Stomach (tissue), 4 donors: ENCODE measurements around the gene ANKS1B.

Source experiments
- POLR2A ChIP-seq, 4 donors: fragments of 450-650 bp; IDR thresholded peaks; one replicate each; pipeline ENCODE4 v1.6.1; 2016; ENCODE audit warnings: antibody characterized with exemption in 4 of 4, control low read depth in 2 of 4, mild to moderate bottlenecking in 1 of 4, moderate library complexity in 1 of 4
- POLR2AphosphoS5 ChIP-seq, 3 donors: sonication (generic); formaldehyde crosslinking; IDR thresholded peaks; one replicate each; pipeline ENCODE4 v1.6.1; 2016; ENCODE audit warnings: antibody characterized with exemption in 3 of 3
- TF ChIP-seq, protein P1 (sequence below), 7 experiments: fragments of 450-650 bp in 4 of 7; fragments of 200-600 bp in 3 of 7; sonication (generic) in 3 of 7; IDR thresholded peaks; one replicate each; pipeline ENCODE4 v1.5.1; 2016 to 2019; ENCODE audit warnings: antibody characterized with exemption in 7 of 7, control low read depth in 2 of 7, mild to moderate bottlenecking in 1 of 7

DNA sequence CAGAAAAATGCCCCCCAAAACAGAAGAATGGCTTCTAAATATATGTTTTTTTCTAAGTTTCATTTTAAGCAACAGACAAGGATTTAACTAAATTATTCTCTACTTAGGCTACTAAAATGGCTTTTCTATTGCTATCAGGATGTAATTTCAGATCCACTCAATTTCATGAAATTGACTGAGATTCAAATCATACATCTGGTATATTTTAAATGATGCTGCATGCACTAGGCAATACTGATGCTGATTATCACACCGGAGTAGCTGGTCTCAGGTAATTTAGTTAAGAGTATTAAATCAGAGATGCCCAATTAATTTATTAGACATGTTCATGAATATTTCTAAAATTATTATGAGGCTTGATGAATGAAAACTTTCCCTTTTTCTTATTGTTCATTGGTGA, 1188.0 kb downstream of the ANKS1B start:
- TF ChIP-seq, protein P1, sequence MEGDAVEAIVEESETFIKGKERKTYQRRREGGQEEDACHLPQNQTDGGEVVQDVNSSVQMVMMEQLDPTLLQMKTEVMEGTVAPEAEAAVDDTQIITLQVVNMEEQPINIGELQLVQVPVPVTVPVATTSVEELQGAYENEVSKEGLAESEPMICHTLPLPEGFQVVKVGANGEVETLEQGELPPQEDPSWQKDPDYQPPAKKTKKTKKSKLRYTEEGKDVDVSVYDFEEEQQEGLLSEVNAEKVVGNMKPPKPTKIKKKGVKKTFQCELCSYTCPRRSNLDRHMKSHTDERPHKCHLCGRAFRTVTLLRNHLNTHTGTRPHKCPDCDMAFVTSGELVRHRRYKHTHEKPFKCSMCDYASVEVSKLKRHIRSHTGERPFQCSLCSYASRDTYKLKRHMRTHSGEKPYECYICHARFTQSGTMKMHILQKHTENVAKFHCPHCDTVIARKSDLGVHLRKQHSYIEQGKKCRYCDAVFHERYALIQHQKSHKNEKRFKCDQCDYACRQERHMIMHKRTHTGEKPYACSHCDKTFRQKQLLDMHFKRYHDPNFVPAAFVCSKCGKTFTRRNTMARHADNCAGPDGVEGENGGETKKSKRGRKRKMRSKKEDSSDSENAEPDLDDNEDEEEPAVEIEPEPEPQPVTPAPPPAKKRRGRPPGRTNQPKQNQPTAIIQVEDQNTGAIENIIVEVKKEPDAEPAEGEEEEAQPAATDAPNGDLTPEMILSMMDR (IDR thresholded peaks at IDR 0.05), result no peak
- no peak for TF ChIP-seq POLR2A (IDR thresholded peaks at IDR 0.05)
- TF ChIP-seq POLR2AphosphoS5 (IDR thresholded peaks at IDR 0.05), result no peak
